Endometrial microvascular endothelial cells (primary cell): ENCODE results near the gene AGO4. TPM values are rescaled to one million over a fixed set of nuclear protein-coding genes. Genes with fewer than 3 reads are reported as not detected.
"Not testable (repeated sequence)": the region's sequence is repeated elsewhere in the genome, so short reads cannot be mapped to it uniquely, and the experiment has no call there.

Source experiments
- in situ Hi-C: cut with HindIII; loops from 2 replicates; pipeline ENCODE4 v1.10.0; 2017; ENCODE audit warnings: low sequenced_read_pairs, low pct_unique_long_range_greater_than_20kb; ENCODE audit errors: inconsistent ontology term
- total RNA-seq: library from RNA; depleted of rRNA; stranded (reverse); fragments of >200 nt; gene quantifications from one replicate; pipeline ENCODE4 v1.2.3, GENCODE V29; 2015; ENCODE audit errors: inconsistent ontology term

Gene AGO4
- total RNA-seq, 1 donor from 2014 or later = 6.1 TPM

GRCh38 chr1:35809114-35810095 lies 1.6 kb downstream of the AGO4 start:
- in situ Hi-C loops = no loop called here

GRCh38 chr1:35810096-35810881 lies 2.5 kb downstream of the AGO4 start:
- in situ Hi-C loops = no loop called here

- in situ Hi-C loops = not testable (repeated sequence)
Measured at GRCh38 chr1:35812754-35813153, 4.9 kb downstream of the AGO4 start.

DNA sequence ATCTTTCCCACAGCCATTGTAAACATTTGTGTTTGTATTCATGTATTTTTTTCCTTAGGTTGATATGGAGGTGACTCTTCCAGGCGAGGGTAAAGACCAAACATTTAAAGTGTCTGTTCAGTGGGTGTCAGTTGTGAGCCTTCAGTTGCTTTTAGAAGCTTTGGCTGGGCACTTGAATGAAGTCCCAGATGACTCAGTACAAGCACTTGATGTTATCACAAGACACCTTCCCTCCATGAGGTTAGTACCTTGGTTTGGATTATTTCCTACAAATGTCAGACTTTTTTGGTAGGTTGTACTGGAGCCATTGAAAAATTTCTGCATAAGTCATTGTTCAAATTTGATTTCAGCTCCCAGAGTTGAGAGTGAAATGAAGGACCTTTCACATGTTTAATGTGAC lies 17.4 kb downstream of the AGO4 start:
- in situ Hi-C loops = no loop called here

DNA sequence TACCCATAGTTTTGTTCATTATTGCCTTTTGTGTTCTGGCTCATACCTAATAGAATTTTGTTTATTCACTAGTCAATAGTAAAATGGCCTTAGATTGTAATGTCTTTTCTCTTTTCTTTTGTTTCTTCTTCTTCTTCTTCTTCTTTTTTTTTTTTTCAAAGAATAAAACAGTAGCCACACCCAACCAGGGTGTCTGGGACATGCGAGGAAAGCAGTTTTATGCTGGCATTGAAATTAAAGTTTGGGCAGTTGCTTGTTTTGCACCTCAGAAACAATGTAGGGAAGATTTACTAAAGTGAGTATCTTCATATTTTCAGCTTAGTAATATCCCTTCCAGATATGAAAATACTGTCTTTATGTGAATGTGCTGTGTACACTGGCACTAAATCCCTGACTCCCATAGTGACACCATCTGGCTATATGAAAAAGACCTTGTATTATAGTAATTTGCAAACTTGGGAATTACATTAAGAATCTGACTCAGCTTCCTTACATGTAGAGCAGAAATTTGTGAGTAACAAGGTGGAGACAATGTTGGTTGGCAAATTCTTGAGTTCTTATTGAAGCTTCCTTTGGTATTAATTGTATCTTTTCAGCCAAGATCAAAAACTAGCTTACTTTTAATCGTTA lies 24.6 kb downstream of the AGO4 start:
- in situ Hi-C loops = no loop called here

DNA sequence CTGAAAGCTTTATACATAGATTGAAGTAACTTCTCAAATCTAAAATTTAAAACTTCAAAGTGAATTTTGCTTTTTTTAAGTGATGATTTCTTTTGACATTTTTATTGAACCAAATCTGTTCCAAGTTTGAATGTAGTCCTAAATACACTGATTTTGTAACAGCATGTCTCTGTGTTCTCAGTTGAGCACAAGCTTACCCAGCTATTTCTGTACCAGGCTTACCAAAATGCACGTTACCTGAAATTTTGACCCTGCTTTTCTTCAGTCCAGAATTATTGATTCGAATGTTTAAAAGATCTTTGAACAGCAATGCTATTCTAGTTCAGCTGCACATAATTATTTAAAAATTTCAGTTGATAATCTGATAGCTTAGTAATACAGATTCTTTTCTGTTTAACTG lies 25.6 kb downstream of the AGO4 start:
- in situ Hi-C loops = no loop called here

- in situ Hi-C loops = no loop called here
Measured at GRCh38 chr1:35834218-35834617, 26.4 kb downstream of the AGO4 start.

GRCh38 chr1:35835398-35835797 lies 27.6 kb downstream of the AGO4 start:
- in situ Hi-C loops = no loop called here

DNA sequence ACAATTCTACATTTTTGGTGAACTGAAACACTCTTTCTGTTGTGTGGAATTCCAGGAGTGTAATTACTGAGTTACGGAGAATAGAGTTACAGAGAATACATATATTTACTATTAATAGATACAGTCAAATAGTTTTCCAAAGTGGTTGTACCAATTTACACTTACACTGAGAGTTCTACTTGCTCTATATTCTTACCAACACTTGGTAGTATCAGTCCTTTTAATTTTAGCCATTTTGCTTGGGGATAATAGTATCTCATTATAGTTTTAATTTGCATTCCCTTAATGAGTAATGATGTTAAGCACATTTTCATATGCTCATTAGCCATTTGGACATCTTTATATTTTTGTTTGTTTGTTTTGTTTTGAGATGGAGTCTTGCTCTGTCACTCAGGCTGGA lies 28.9 kb downstream of the AGO4 start:
- in situ Hi-C loops = no loop called here

DNA sequence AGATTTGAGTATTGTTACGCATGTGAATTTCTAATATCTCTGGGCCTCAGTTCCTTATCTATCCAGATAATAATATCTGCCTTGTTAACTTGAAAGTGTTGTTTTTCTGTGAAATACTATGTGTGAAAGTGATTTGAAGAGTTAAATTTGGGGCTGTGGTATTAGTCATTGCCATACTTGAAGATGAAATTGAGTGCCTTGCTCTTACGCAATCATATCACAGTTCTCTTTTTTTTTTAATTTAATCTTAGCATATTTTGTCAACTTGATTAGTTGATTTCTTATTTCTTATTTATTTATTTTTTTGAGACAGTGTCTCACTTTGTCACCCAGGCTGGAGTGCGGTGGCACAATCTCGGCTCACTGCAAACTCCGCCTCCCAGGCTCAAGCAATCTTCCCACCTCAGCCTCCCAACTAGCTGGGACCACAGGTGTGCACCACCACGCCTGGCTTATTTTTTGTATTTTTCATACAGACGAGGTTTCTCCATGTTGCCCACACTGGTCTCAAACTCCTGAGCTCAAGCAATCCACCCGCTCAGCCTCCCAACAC lies 31.0 kb downstream of the AGO4 start:
- in situ Hi-C loops = no loop called here

GRCh38 chr1:35844826-35845225 lies 37.0 kb downstream of the AGO4 start:
- in situ Hi-C loops = no loop called here

- in situ Hi-C loops = no loop called here
Measured at GRCh38 chr1:35845766-35846165, 38.0 kb downstream of the AGO4 start.

DNA sequence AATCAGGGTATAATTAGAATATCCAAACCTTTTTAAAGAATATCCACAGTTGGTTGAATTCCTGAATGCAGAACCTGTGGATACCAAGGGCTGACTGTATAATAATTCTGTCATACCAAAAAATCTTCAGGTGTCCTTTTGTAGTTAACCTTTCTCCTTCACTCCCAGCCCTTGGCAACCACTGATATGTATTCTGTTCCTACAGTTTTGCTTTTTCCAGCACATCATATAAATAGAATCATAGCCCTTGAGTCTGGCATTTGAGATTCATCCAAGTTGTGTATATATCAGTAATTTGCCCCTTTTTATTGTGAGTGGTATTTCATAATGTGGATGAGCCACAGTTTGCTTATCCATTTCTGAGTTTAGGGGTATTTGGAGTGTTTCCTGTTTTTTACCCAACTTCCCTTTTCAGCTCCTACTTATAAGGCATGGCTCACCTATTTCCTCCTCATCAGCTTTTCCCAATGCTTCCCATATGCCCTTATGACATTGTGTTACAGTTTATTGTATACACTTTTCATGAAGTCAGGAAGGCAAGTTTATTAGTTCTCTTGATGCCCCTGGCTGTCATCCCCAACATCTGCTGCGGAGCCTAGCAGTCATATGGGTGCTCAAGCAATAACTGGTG lies 40.2 kb downstream of the AGO4 start:
- in situ Hi-C loops = no loop called here

DNA sequence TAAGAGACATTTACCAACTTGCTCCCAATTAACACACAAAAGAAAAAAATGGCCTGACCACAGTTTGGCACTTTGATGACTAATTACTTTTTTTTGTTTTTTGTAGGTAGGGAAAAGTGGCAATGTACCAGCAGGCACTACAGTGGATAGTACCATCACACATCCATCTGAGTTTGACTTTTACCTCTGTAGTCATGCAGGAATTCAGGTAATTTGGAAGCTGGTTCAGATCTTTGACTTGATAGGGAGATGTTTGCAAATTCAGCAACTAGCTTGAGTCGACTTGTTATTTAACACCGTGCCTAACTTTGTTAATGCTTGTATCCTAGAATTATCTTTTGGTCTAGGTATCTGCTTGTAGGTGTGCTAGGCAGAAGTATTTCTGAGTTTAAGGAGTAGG lies 42.2 kb downstream of the AGO4 start:
- in situ Hi-C loops = no loop called here

GRCh38 chr1:35850716-35851115 lies 42.9 kb downstream of the AGO4 start:
- in situ Hi-C loops = no loop called here

DNA sequence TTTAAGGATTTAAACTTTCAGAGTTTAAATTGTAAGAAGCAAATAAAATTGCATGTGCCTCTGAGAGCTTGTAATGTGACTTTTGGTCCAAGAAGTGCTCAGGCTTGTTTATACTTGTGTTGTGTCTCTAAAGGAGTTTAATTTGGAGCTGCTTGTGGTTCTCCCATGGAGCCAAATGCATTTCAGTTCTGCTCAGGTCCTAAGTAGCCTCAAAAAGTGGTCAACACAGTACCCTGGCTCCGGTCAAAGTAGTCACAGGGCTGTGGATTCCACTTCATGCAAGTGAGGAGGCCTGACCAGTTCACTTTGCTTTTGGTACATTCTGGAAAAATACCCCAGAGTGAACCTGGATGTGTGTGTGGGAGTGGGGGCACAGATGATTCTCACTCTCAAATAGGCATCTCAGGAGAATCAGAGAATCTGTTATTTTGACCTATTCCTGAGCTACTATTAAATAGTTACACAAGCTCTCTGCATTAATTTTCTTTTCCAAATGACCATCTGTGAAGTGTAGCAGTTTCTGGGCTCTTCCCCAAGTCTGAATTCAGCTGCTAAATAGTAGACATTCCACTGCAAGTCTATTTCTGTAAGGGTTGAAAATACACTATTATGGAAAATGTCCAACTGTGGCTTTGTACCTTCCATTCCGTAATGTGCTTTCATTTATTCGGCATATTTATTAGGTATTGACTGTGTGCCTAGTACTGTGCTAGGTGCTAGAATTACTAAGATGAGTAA lies 43.5 kb downstream of the AGO4 start:
- in situ Hi-C loops = no loop called here

- in situ Hi-C loops = no loop called here
Measured at GRCh38 chr1:35852241-35852640, 44.4 kb downstream of the AGO4 start.

GRCh38 chr1:35854989-35855700 lies 47.3 kb downstream of the AGO4 start:
- in situ Hi-C loops = no loop called here
